Osteocyte (in vitro differentiated cells): Measurements from ENCODE around the gene REG4. TPM values are rescaled to one million over a fixed set of nuclear protein-coding genes. Genes with fewer than 3 reads are reported as not detected.

Source experiments
- DNase-seq: peaks from one replicate; pipeline ENCODE4 v3.0.0; 2021; ENCODE audit warnings: mixed read lengths; ENCODE audit not compliant: unreplicated experiment; ENCODE audit errors: extremely low spot score
- H3K27ac Mint-ChIP-seq: one replicate; pipeline ENCODE4 v1.8.0; 2021; ENCODE audit warnings: mild to moderate bottlenecking, mixed read lengths; ENCODE audit not compliant: unreplicated experiment
- H3K27me3 Mint-ChIP-seq: one replicate; pipeline ENCODE4 v1.8.0; 2021; ENCODE audit warnings: mixed read lengths; ENCODE audit not compliant: unreplicated experiment
- H3K36me3 Mint-ChIP-seq: one replicate; pipeline ENCODE4 v1.8.0; 2021; ENCODE audit warnings: mixed read lengths; ENCODE audit not compliant: unreplicated experiment
- H3K4me1 Mint-ChIP-seq: one replicate; pipeline ENCODE4 v1.8.0; 2021; ENCODE audit warnings: mixed read lengths; ENCODE audit not compliant: unreplicated experiment
- H3K4me3 Mint-ChIP-seq: one replicate; pipeline ENCODE4 v1.8.0; 2021; ENCODE audit warnings: mild to moderate bottlenecking, moderate library complexity, mixed read lengths; ENCODE audit not compliant: unreplicated experiment
- H3K9me3 Mint-ChIP-seq: one replicate; pipeline ENCODE4 v1.8.0; 2021; ENCODE audit warnings: mixed read lengths; ENCODE audit not compliant: unreplicated experiment
- CTCF ChIP-seq: fragments of 200-600 bp; sonication (generic); IDR thresholded peaks from 2 replicates; pipeline ENCODE4 v1.5.0; 2021; ENCODE audit warnings: antibody characterized with exemption, mild to moderate bottlenecking, moderate library complexity
- total RNA-seq: library from RNA; stranded (reverse); gene quantifications from 2 replicates; pipeline ENCODE4 v1.2.1, GENCODE V29; 2021

The REG4 gene
- total RNA-seq, 1 donor from 2014 or later: not detected

- Mint-ChIP-seq H3K9me3 (no peaks in the 10 kb centered on the region), H3K36me3 (peaks cover 13% of the 10 kb centered on the region), H3K4me3 (no peak overlapping the region), H3K27me3 (peaks cover 21% of the 10 kb centered on the region), H3K27ac (no peak overlapping the region), H3K4me1 (no peaks in the 10 kb centered on the region)
- no peak for DNase-seq
- TF ChIP-seq CTCF: no peak
These were observed 63.2 kb downstream of the REG4 start for GRCh38 chr1:119748040-119748439.

GRCh38 chr1:119747451-119747850 is 63.8 kb downstream of the REG4 start:
- H3K36me3 Mint-ChIP-seq: peaks cover 15% of the 10 kb centered on the region
- H3K27ac Mint-ChIP-seq: no peak overlapping the region
- no peak overlapping the region for H3K4me3 Mint-ChIP-seq
- TF ChIP-seq CTCF: no peak
- DNase-seq: no peak
- peaks cover 2% of the 10 kb centered on the region for H3K4me1 Mint-ChIP-seq
- H3K27me3 Mint-ChIP-seq: peaks cover 19% of the 10 kb centered on the region
- no peaks in the 10 kb centered on the region for H3K9me3 Mint-ChIP-seq

- peaks cover 6% of the 10 kb centered on the region for H3K4me1 Mint-ChIP-seq
- no peak overlapping the region for H3K27ac Mint-ChIP-seq
- no peak overlapping the region for H3K4me3 Mint-ChIP-seq
- DNase-seq: no peak
- peaks cover 33% of the 10 kb centered on the region for H3K36me3 Mint-ChIP-seq
- no peaks in the 10 kb centered on the region for H3K9me3 Mint-ChIP-seq
- peaks cover 7% of the 10 kb centered on the region for H3K27me3 Mint-ChIP-seq
- no peak for TF ChIP-seq CTCF
These were observed 66.2 kb downstream of the REG4 start for GRCh38 chr1:119745034-119745433.

GRCh38 chr1:119744598-119744942 is 66.7 kb downstream of the REG4 start:
- TF ChIP-seq CTCF: no peak
- Mint-ChIP-seq H3K36me3 (peaks cover 38% of the 10 kb centered on the region), H3K27me3 (peaks cover 3% of the 10 kb centered on the region), H3K9me3 (no peaks in the 10 kb centered on the region), H3K4me1 (peaks cover 6% of the 10 kb centered on the region), H3K4me3 (no peak overlapping the region), H3K27ac (no peak overlapping the region)
- no peak for DNase-seq

Other genes with a start within 250 kb of the REG4 start
- gene ZNF697, start 163.2 kb downstream of the REG4 start, total RNA-seq: 8.0 and 8.3 TPM in 2 replicates
- gene PHGDH, start 99.5 kb downstream of the REG4 start, total RNA-seq: 271 and 282 TPM in 2 replicates
- not detected in 2 replicates for gene HMGCS2, start 42.6 kb downstream of the REG4 start, total RNA-seq
- not detected in 2 replicates for gene ADAM30, start 85.1 kb upstream of the REG4 start, total RNA-seq